Astrocyte of the spinal cord (primary cell): ENCODE data around the gene YPEL2.

Source experiments
- DNase-seq: peaks from one replicate; pipeline ENCODE4 v3.0.0; 2011; ENCODE audit warnings: low read depth, low spot score
- H3K4me3 ChIP-seq: 2 replicates; pipeline ENCODE4 v1.5.1; 2011; ENCODE audit warnings: low read depth, mild to moderate bottlenecking, low read length, moderate library complexity
- CTCF ChIP-seq: IDR thresholded peaks from 2 replicates; pipeline ENCODE4 v1.5.1; 2012; ENCODE audit warnings: low read depth, mild to moderate bottlenecking, low read length, inconsistent platforms
- in situ Hi-C: cut with HindIII; loops from 2 replicates; pipeline ENCODE4 v1.10.0; 2017; ENCODE audit warnings: low sequenced_read_pairs

The YPEL2 gene

GRCh38 chr17:59434429-59434828, 103.0 kb downstream of the YPEL2 start:
- in situ Hi-C loops = no loop called here
- TF ChIP-seq CTCF = no peak
- H3K4me3 ChIP-seq = no peak overlapping the region
- DNase-seq = no peak

- DNase-seq = peak; percentile 37
- no peak for TF ChIP-seq CTCF
- in situ Hi-C loops = no loop called here
- H3K4me3 ChIP-seq = no peak overlapping the region
Observed at GRCh38 chr17:59435238-59435637, 103.8 kb downstream of the YPEL2 start.

GRCh38 chr17:59436900-59437299, 105.4 kb downstream of the YPEL2 start:
- no peak for DNase-seq
- no peak overlapping the region for H3K4me3 ChIP-seq
- in situ Hi-C loops = no loop called here
- TF ChIP-seq CTCF = no peak

- TF ChIP-seq CTCF = no peak
- H3K4me3 ChIP-seq = no peak overlapping the region
- DNase-seq = no peak
- in situ Hi-C loops = no loop called here
Observed at GRCh38 chr17:59437791-59438281, 106.4 kb downstream of the YPEL2 start.

GRCh38 chr17:59439262-59439661, 107.8 kb downstream of the YPEL2 start:
- H3K4me3 ChIP-seq = no peak overlapping the region
- no peak for DNase-seq
- in situ Hi-C loops = no loop called here
- TF ChIP-seq CTCF = no peak

- in situ Hi-C loops = no loop called here
- DNase-seq = no peak
- no peak overlapping the region for H3K4me3 ChIP-seq
- no peak for TF ChIP-seq CTCF
Observed at GRCh38 chr17:59439741-59440211, 108.3 kb downstream of the YPEL2 start.
